GM12891 (cell line): ENCODE data around the gene BACH2.

Experiments used
- POLR2A ChIP-seq: IDR thresholded peaks from 2 replicates; pipeline ENCODE4 v1.6.1; 2011; ENCODE audit warnings: low read depth, low read length, control low read depth
- POLR2AphosphoS5 ChIP-seq: IDR thresholded peaks from 2 replicates; pipeline ENCODE4 v1.6.1; 2011; ENCODE audit warnings: low read depth, low read length, control low read depth

GRCh38 chr6:89999945-90000825, 296.5 kb downstream of the BACH2 start:
- TF ChIP-seq POLR2AphosphoS5, result no peak
- no peak for TF ChIP-seq POLR2A
